ENCODE measurements around the gene THADA. TPM values are rescaled to one million over a fixed set of nuclear protein-coding genes. Genes with fewer than 3 reads are reported as not detected.

THADA gene
- polyA plus RNA-seq, 4 donors, result 6.3 to 13.5 (median 12.7) TPM

DNA sequence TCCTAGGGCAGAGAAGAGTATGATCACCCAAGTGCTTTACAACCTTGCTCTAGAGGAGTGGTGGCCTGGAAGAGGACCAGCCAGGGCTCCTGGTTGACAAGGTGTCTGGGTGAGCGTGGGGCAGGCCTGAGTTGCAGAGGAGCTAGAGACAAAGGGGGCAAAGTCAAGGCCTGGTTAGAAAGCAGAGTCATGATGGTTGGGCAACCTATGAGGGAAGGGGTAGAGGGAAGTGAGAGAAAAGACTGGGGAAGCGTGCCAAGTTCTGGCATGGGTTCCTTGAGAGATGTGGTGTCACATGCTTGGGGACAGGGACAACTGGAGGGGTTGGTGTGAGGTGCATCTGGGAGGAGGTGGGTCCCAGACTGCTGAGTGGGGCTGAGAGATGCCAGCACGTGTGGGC, 382.9 kb downstream of the THADA start:
- H3K27ac ChIP-seq (ENCODE audit: low read depth in 1 of 3, low read length in 2 of 3), result peak overlapping the region in 2 of 3 donors; percentile 32 to 61
- H3K27me3 ChIP-seq (ENCODE audit: control insufficient read depth in 3 of 3, insufficient read depth in 3 of 3, low read length in 3 of 3), result no peaks in the 10 kb centered on the region
- no peak for FAIRE-seq
- peaks cover 0 to 21% (median 0%) of the 10 kb centered on the region in 3 donors for H3K36me3 ChIP-seq (ENCODE audit: control insufficient read depth in 3 of 3, insufficient read depth in 2 of 3, low read depth in 1 of 3, low read length in 3 of 3)
- H3K4me3 ChIP-seq (ENCODE audit: low read depth in 1 of 3, low read length in 3 of 3), result no peak overlapping the region
- H3K9me3 ChIP-seq (ENCODE audit: control insufficient read depth in 2 of 2, insufficient read depth in 1 of 2, low read depth in 1 of 2, low read length in 1 of 2), result no peaks in the 10 kb centered on the region
- WGBS, 3 donors, result 36 to 71% (median 48%) methylated on average over 3 of the region's 3 CpGs
- peaks cover 0 to 35% (median 6%) of the 10 kb centered on the region in 3 donors for H3K4me1 ChIP-seq (ENCODE audit: control insufficient read depth in 3 of 3, insufficient read depth in 2 of 3, low read depth in 1 of 3, low read length in 2 of 3)
- DNase-seq, result peak; percentile 67 to 75

DNA sequence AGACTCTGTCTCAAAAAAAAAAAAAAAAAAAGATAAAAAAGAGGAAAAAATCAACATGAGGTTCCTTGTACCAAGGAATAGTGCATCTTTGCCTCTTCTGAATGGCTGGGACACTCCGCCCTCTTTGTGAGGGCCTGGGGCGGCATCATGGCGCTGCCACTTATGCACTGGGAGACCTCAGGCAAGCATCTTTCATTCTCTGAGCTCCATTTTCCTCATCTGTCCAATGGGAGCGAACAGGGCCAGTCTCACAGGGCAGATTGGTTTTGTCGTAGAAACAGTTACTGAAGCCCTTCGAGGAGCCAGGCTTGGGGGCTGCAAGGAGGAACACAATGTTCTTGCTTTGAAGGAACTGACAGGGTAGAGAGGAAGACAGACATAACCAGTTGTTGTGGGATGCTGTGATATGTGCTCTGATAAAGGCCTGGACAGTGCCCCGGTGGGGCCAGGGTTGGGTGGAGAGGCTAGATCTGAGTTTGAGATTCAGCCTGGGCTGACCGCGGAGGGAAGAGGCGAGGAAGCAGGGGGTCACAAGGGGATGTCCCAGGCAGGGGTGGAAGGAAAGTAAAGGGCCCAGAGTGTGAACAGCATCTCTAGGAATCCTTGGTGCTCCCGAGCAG, 383.5 kb downstream of the THADA start:
- no peaks in the 10 kb centered on the region for H3K27me3 ChIP-seq (ENCODE audit: control insufficient read depth in 3 of 3, insufficient read depth in 3 of 3, low read length in 3 of 3)
- peaks cover 0 to 29% (median under 1%) of the 10 kb centered on the region in 3 donors for H3K4me1 ChIP-seq (ENCODE audit: control insufficient read depth in 3 of 3, insufficient read depth in 2 of 3, low read depth in 1 of 3, low read length in 2 of 3)
- no peak for DNase-seq
- peaks cover 0 to 24% (median 0%) of the 10 kb centered on the region in 3 donors for H3K36me3 ChIP-seq (ENCODE audit: control insufficient read depth in 3 of 3, insufficient read depth in 2 of 3, low read depth in 1 of 3, low read length in 3 of 3)
- WGBS, 3 donors, result 89 to 93% (median 92%) methylated on average over 11 of the region's 11 CpGs
- H3K4me3 ChIP-seq (ENCODE audit: low read depth in 1 of 3, low read length in 3 of 3), result no peak overlapping the region
- peak overlapping the region in 2 of 3 donors; percentile 2 to 61 for H3K27ac ChIP-seq (ENCODE audit: low read depth in 1 of 3, low read length in 2 of 3)
- FAIRE-seq, result no peak
- H3K9me3 ChIP-seq (ENCODE audit: control insufficient read depth in 2 of 2, insufficient read depth in 1 of 2, low read depth in 1 of 2, low read length in 1 of 2), result no peaks in the 10 kb centered on the region

DNA sequence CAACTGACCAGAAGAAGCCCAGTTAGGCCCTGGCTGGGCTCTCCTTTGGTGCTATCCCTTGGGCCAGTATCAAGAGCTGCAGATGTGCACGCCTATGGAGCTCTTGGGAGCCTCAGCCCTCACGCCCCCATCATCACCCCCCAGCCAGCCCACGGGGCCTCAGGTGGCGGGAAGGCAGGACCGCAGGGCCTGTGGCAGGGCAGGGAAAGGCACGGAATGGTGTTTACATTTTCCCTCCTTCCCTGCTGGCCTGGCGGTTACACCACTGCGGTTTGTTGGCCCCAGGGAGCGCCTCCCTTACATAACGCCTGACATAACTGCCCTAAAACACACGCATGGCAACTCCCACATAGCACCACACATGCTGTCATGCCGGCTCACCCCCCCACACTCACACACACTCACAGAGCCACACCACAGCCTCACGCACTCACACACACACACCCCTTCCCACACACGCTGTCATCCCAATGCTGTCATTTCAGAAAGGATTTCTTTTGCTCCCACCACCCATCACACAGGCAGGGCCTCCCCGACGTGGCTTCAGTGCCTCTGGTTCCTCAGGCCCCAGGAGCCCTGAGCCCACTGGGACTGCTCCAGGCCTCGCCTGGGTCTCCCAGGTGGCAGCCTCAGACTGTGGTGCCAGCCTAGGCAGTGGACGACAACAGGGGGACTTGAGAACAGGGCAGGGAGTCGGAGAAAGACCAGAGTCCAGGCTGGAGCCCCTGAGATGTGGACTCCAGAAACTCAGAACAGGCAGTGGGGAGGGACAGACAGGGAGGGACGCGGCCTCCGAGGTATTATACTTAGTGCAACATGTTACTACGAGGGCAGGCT, 385.2 kb downstream of the THADA start:
- WGBS, 3 donors, result 67 to 85% (median 80%) methylated on average over 23 of the region's 23 CpGs
- peak overlapping the region in 2 of 3 donors; percentile 64 to 68 for H3K27ac ChIP-seq (ENCODE audit: low read depth in 1 of 3, low read length in 2 of 3)
- H3K4me1 ChIP-seq (ENCODE audit: control insufficient read depth in 3 of 3, insufficient read depth in 2 of 3, low read depth in 1 of 3, low read length in 2 of 3), result peaks cover 0 to 28% (median 0%) of the 10 kb centered on the region in 3 donors

DNA sequence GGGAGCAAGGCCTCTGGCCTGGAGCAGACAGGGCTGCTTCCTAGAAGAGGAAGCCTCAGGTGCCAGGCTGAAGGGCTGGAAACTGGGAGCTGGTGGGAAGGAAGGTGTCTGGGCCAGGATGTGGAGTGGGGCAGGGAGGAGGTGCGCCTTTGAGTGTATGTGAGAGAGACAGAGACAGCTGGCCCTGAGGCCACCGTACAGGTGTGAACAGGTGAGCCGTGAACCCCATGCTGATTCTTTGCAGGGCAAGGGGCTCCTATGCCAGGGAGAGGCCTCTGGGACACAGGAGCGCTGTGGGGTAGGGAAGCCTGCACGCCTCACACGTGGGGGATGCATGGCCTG, 385.7 kb downstream of the THADA start:
- Histone ChIP-seq H3K36me3 (ENCODE audit: control insufficient read depth in 3 of 3, insufficient read depth in 2 of 3, low read depth in 1 of 3, low read length in 3 of 3) (peaks cover 0 to 24% (median 0%) of the 10 kb centered on the region in 3 donors), H3K4me3 (ENCODE audit: low read depth in 1 of 3, low read length in 3 of 3) (no peak overlapping the region), H3K4me1 (ENCODE audit: control insufficient read depth in 3 of 3, insufficient read depth in 2 of 3, low read depth in 1 of 3, low read length in 2 of 3) (peaks cover 0 to 25% (median 0%) of the 10 kb centered on the region in 3 donors), H3K27ac (ENCODE audit: low read depth in 1 of 3, low read length in 2 of 3) (peak overlapping the region in 2 of 3 donors; percentile 36 to 48), H3K9me3 (ENCODE audit: control insufficient read depth in 2 of 2, insufficient read depth in 1 of 2, low read depth in 1 of 2, low read length in 1 of 2) (no peaks in the 10 kb centered on the region), H3K27me3 (ENCODE audit: control insufficient read depth in 3 of 3, insufficient read depth in 3 of 3, low read length in 3 of 3) (no peaks in the 10 kb centered on the region)
- DNase-seq (no peak), FAIRE-seq (no peak)
- WGBS, 3 donors, result 86 to 89% (median 89%) methylated on average over 6 of the region's 6 CpGs

More for the DNA sequence above, 385.2 kb downstream of the THADA start:
- FAIRE-seq (no peak), DNase-seq (peak in 1 of 2 donors; percentile 74)
- Histone ChIP-seq H3K27me3 (ENCODE audit: control insufficient read depth in 3 of 3, insufficient read depth in 3 of 3, low read length in 3 of 3) (no peaks in the 10 kb centered on the region), H3K4me3 (ENCODE audit: low read depth in 1 of 3, low read length in 3 of 3) (no peak overlapping the region), H3K36me3 (ENCODE audit: control insufficient read depth in 3 of 3, insufficient read depth in 2 of 3, low read depth in 1 of 3, low read length in 3 of 3) (peaks cover 0 to 24% (median 0%) of the 10 kb centered on the region in 3 donors), H3K9me3 (ENCODE audit: control insufficient read depth in 2 of 2, insufficient read depth in 1 of 2, low read depth in 1 of 2, low read length in 1 of 2) (no peaks in the 10 kb centered on the region)

DNA sequence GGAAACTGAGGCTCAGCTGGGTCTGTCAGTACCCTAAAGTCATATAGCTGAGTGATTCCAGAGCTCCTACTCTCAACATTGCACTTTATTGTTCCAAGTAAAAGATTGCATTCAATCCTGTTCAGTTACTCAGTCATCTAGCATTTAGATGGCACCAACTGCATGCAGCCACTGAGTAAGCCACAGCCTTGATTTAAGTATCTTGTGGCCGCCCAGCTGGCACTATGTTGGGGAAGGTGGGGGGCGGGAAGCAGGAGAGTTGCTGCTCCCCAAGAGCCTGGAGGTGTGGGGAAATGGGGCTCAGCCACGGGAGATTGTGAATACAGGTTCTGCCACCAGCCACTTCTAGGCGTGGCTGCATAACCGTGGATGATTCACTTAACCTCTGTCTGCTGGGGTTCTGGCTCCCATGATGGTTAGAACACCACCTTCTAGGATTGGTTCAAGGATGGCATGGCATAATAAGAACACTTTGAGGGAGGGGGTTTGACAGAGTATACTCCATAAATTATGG, 386.6 kb downstream of the THADA start:
- 61 to 81% (median 71%) methylated on average over 5 of the region's 5 CpGs for WGBS, 3 donors
- Histone ChIP-seq H3K27me3 (ENCODE audit: control insufficient read depth in 3 of 3, insufficient read depth in 3 of 3, low read length in 3 of 3) (no peaks in the 10 kb centered on the region), H3K27ac (ENCODE audit: low read depth in 1 of 3, low read length in 2 of 3) (no peak overlapping the region), H3K4me3 (ENCODE audit: low read depth in 1 of 3, low read length in 3 of 3) (no peak overlapping the region), H3K36me3 (ENCODE audit: control insufficient read depth in 3 of 3, insufficient read depth in 2 of 3, low read depth in 1 of 3, low read length in 3 of 3) (peaks cover 0 to 21% (median 0%) of the 10 kb centered on the region in 3 donors), H3K4me1 (ENCODE audit: control insufficient read depth in 3 of 3, insufficient read depth in 2 of 3, low read depth in 1 of 3, low read length in 2 of 3) (peaks cover 0 to 25% (median 0%) of the 10 kb centered on the region in 3 donors), H3K9me3 (ENCODE audit: control insufficient read depth in 2 of 2, insufficient read depth in 1 of 2, low read depth in 1 of 2, low read length in 1 of 2) (no peaks in the 10 kb centered on the region)
- DNase-seq, result peak in 1 of 2 donors; percentile 38
- no peak for FAIRE-seq

DNA sequence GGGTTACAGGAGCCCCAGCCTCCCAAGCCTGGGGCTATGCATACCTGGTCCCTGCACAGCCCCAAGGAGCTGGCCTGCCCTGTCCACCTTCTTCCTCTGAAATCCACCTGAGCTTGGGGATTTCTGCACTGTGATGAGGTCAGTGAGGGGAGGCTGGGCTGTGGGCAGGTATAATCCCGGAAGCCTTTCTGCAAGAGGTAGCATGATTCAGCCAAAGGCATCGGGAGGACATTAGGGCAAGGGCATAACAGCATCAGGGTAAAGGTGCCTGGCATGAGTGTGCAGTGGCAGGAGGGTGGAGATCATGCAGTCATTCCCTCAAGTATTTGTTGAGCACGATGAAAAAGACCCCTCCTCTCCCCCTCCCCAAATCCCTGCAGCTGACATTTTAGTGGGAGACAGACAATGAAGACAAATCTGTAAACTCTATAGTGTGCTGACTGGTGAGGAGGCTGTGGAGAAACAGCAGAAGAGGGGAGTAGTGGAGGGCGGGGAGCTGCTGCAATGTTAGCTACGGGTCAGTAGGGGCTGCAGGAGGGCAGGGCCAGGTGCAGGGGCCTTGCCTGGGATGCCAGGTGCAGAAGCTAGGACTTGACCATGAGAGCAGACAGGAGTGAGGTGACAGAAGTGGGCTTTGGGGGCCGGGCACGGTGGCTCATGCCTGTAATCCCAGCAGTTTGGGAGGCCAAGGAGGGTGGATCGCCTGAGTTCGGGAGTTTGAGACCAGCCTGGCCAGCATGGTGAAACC, 388.1 kb downstream of the THADA start:
- peak in 1 of 2 donors; percentile 74 for DNase-seq
- FAIRE-seq, result no peak
- WGBS, 3 donors, result 59 to 78% (median 67%) methylated on average over 9 of the region's 9 CpGs
- Histone ChIP-seq H3K4me1 (ENCODE audit: control insufficient read depth in 3 of 3, insufficient read depth in 2 of 3, low read depth in 1 of 3, low read length in 2 of 3) (peaks cover 0 to 18% (median 0%) of the 10 kb centered on the region in 3 donors), H3K9me3 (ENCODE audit: control insufficient read depth in 2 of 2, insufficient read depth in 1 of 2, low read depth in 1 of 2, low read length in 1 of 2) (no peaks in the 10 kb centered on the region), H3K27me3 (ENCODE audit: control insufficient read depth in 3 of 3, insufficient read depth in 3 of 3, low read length in 3 of 3) (no peaks in the 10 kb centered on the region), H3K27ac (ENCODE audit: low read depth in 1 of 3, low read length in 2 of 3) (no peak overlapping the region), H3K36me3 (ENCODE audit: control insufficient read depth in 3 of 3, insufficient read depth in 2 of 3, low read depth in 1 of 3, low read length in 3 of 3) (peaks cover 0 to 20% (median 0%) of the 10 kb centered on the region in 3 donors), H3K4me3 (ENCODE audit: low read depth in 1 of 3, low read length in 3 of 3) (no peak overlapping the region)

DNA sequence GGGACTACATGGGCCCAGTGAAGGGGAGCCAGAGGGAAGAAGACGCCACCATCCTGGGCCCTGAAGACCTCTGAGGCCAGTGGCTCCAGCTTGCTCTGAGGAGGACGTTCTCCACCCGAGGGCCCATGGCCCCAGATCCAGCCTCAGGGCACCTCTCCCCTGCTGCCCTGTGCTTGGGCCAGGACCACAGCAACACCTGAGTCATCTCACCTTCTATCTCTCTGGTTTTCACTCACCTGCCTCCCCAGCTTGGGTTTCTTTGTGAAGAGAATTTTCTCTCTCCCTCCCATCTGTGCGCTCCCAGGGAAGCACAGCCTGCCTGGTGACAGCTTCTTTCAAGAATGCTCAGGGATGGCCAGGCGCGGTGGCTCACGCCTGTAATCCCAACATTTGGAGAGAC, 389.2 kb downstream of the THADA start:
- no peak overlapping the region for H3K27ac ChIP-seq (ENCODE audit: low read depth in 1 of 3, low read length in 2 of 3)
- peaks cover 0 to 12% (median 0%) of the 10 kb centered on the region in 3 donors for H3K36me3 ChIP-seq (ENCODE audit: control insufficient read depth in 3 of 3, insufficient read depth in 2 of 3, low read depth in 1 of 3, low read length in 3 of 3)
- H3K4me1 ChIP-seq (ENCODE audit: control insufficient read depth in 3 of 3, insufficient read depth in 2 of 3, low read depth in 1 of 3, low read length in 2 of 3), result peaks cover 0 to 14% (median 0%) of the 10 kb centered on the region in 3 donors
- H3K4me3 ChIP-seq (ENCODE audit: low read depth in 1 of 3, low read length in 3 of 3), result no peak overlapping the region
- no peaks in the 10 kb centered on the region for H3K27me3 ChIP-seq (ENCODE audit: control insufficient read depth in 3 of 3, insufficient read depth in 3 of 3, low read length in 3 of 3)
- DNase-seq (no peak), FAIRE-seq (no peak)
- WGBS, 3 donors, result 97 to 98% (median 98%) methylated on average over 7 of the region's 7 CpGs
- H3K9me3 ChIP-seq (ENCODE audit: control insufficient read depth in 2 of 2, insufficient read depth in 1 of 2, low read depth in 1 of 2, low read length in 1 of 2), result no peaks in the 10 kb centered on the region

DNA sequence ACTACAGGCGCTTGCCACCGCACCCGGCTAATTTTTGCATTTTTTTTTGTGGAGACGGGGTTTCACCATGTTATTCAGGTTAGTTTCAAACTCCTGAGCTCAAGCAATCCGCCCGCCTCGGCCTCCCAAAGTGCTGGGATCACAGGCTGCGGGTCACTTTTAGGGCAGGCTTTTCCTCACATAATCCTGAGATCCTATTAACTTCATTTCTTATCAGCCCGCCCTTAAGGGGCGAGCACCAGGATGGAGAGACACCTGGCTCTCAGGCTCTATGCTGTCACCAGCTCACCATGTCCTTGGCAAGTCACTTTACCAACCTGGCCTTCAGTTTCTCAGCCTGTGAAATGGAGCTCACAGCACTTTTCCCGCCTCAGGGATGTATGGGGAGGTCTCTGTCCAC, 392.5 kb downstream of the THADA start:
- FAIRE-seq (no peak), DNase-seq (no peak)
- no peaks in the 10 kb centered on the region for H3K9me3 ChIP-seq (ENCODE audit: control insufficient read depth in 2 of 2, insufficient read depth in 1 of 2, low read depth in 1 of 2, low read length in 1 of 2)
- H3K27me3 ChIP-seq (ENCODE audit: control insufficient read depth in 3 of 3, insufficient read depth in 3 of 3, low read length in 3 of 3), result no peaks in the 10 kb centered on the region
- no peak overlapping the region for H3K4me3 ChIP-seq (ENCODE audit: low read depth in 1 of 3, low read length in 3 of 3)
- H3K4me1 ChIP-seq (ENCODE audit: control insufficient read depth in 3 of 3, insufficient read depth in 2 of 3, low read depth in 1 of 3, low read length in 2 of 3), result peaks cover 0 to 28% (median 1%) of the 10 kb centered on the region in 3 donors
- H3K27ac ChIP-seq (ENCODE audit: low read depth in 1 of 3, low read length in 2 of 3), result no peak overlapping the region
- 84 to 91% (median 85%) methylated on average over 11 of the region's 11 CpGs for WGBS, 3 donors
- H3K36me3 ChIP-seq (ENCODE audit: control insufficient read depth in 3 of 3, insufficient read depth in 2 of 3, low read depth in 1 of 3, low read length in 3 of 3), result peaks cover 0 to 3% (median 0%) of the 10 kb centered on the region in 3 donors

All from small intestine (tissue), 7 donors.